HepG2 (cell line): ENCODE measurements around the gene STK32C. TPM values are rescaled to one million over a fixed set of nuclear protein-coding genes. Genes with fewer than 3 reads are reported as not detected.

Experiments
- E2F2 ChIP-seq: sonication (generic); formaldehyde crosslinking; IDR thresholded peaks from 2 replicates; pipeline ENCODE4 v1.4.0; 2020; ENCODE audit warnings: missing genetic modification reagents, borderline replicate concordance
- ISL2 ChIP-seq: sonication (generic); formaldehyde crosslinking; IDR thresholded peaks from 2 replicates; pipeline ENCODE4 v1.5.0; 2020; ENCODE audit warnings: missing genetic modification reagents
- KDM4B ChIP-seq: sonication (generic); formaldehyde crosslinking; IDR thresholded peaks from 2 replicates; pipeline ENCODE4 v1.4.0; 2020; ENCODE audit warnings: missing genetic modification reagents
- TGIF2 ChIP-seq: IDR thresholded peaks from 2 replicates; pipeline ENCODE4 v1.6.1; 2016; ENCODE audit warnings: control low read depth, missing compliant biosample characterization
- TP53 ChIP-seq: sonication (generic); formaldehyde crosslinking; conservative IDR thresholded peaks from 2 replicates; pipeline ENCODE4 v1.4.0; 2020; ENCODE audit warnings: missing genetic modification reagents
- ZBTB34 ChIP-seq: sonication (generic); formaldehyde crosslinking; IDR thresholded peaks from 2 replicates; pipeline ENCODE4 v1.8.0; 2022; ENCODE audit warnings: mild to moderate bottlenecking, missing genetic modification reagents
- ZNF292 ChIP-seq: sonication (generic); formaldehyde crosslinking; IDR thresholded peaks from 2 replicates; pipeline ENCODE4 v1.8.1; 2022; ENCODE audit warnings: mild to moderate bottlenecking, low read depth, missing genetic modification reagents, borderline replicate concordance
- ZNF550 ChIP-seq: sonication (generic); formaldehyde crosslinking; IDR thresholded peaks from 2 replicates; pipeline ENCODE4 v1.4.0; 2020; ENCODE audit warnings: mild to moderate bottlenecking, missing genetic modification reagents, borderline replicate concordance
- ZNF674 ChIP-seq: sonication (generic); formaldehyde crosslinking; IDR thresholded peaks from 2 replicates; pipeline ENCODE4 v1.5.0; 2020; ENCODE audit warnings: low read depth, mild to moderate bottlenecking, missing genetic modification reagents
- ZNF777 ChIP-seq: sonication (generic); formaldehyde crosslinking; IDR thresholded peaks from 2 replicates; pipeline ENCODE4 v1.4.0; 2020; ENCODE audit warnings: missing genetic modification reagents
- ZNF850 ChIP-seq: sonication (generic); formaldehyde crosslinking; conservative IDR thresholded peaks from 2 replicates; pipeline ENCODE4 v1.9.0; 2021; ENCODE audit warnings: mild to moderate bottlenecking, missing genetic modification reagents
- ZNF878 ChIP-seq: sonication (generic); formaldehyde crosslinking; IDR thresholded peaks from 2 replicates; pipeline ENCODE4 v1.8.1; 2023; ENCODE audit warnings: mild to moderate bottlenecking, missing genetic modification reagents, moderate library complexity
- polyA plus RNA-seq, 8 experiments: library from polyadenylated mRNA; depleted of rRNA in 3 of 8; stranded (reverse) in 7 of 8; unstranded in 1 of 8; fragments of >200 nt; fragmentation: Illumina TruSeq in 4 of 8; extraction: Trizol in 4 of 8; gene quantifications; 2 replicates each; pipeline versions ENCODE4 v1.2.1 to v1.2.3, GENCODE V29; 2011 to 2016; ENCODE audit warnings: low read depth in 4 of 8, missing spikeins in 1 of 8, mixed read lengths in 1 of 8; ENCODE audit not compliant: insufficient read depth in 1 of 8
- total RNA-seq, 5 experiments: library from RNA; depleted of rRNA; stranded (reverse); fragments of >200 nt; fragmentation: Illumina TruSeq; extraction: Trizol; gene quantifications; 2 replicates each; pipeline ENCODE4 v1.2.3, GENCODE V29; 2016; ENCODE audit warnings: low read depth in 1 of 5
- TF ChIP-seq, protein P1 (sequence below): IDR thresholded peaks from 2 replicates; pipeline ENCODE4 v1.6.1; 2016; ENCODE audit warnings: low read depth
- TF ChIP-seq, protein P2 (sequence below), 2 experiments: sonication (generic) in 1 of 2; formaldehyde crosslinking in 1 of 2; IDR thresholded peaks; 2 replicates each; pipeline versions ENCODE4 v1.6.1 to v1.9.0; 2014 to 2022; ENCODE audit warnings: antibody characterized with exemption in 1 of 2, borderline replicate concordance in 1 of 2, inconsistent platforms in 1 of 2, low read depth in 1 of 2, missing genetic modification reagents in 1 of 2

STK32C gene
- total and polyA plus RNA-seq, 2 of the 13 experiments (the other 11 are each of a cell fraction or from before 2014, with no cell fraction given) = 10.9 to 19.4 TPM

DNA sequence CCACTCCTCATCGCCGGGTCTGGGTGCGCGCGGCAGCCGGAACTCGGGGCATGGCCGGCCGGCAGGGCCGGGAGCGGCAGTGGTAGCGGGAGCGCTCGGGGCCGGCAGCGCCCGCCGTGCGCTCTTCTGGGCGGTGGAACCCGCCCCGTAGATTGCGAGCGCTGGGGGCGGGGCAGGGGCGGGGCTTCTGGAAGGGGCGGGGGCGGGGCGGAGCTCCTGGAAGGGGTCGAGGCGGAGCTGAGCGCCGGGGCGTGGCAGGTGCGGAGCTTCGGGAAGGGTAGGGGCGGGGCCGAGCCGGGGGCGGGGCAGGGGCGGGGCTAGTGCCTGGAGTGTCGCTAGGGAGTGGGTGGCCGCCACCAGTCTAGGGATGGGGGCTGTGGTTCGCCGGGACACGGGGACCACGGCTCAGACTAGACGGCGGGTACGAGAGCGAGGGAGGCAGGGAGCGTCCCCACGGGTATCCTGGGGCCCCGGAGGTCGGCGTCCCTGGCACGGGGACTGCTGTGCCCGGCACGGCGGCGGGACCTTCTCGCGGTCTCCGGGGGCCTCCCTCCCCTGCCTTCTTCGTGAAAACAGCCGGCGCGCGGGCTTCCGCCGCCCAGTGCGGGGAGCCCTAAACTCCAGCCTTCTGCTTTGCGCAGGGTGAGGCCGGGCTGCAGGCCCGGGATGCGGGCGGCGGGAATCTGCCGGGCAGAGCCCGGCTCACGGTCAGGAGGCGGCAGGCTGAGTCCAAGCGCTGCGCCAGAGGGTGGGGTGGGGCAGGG lies at the start of gene STK32C (continued):
- TF ChIP-seq E2F2 (no peak), ISL2 (CRISPR knock-in tag) (no peak), TGIF2 (CRISPR knock-in tag) (no peak), ZBTB34 (no peak), ZNF850 (CRISPR knock-in tag) (no peak), TP53 (no peak), ZNF878 (no peak), KDM4B (no peak), ZNF550 (CRISPR knock-in tag) (no peak), ZNF777 (CRISPR knock-in tag) (peak; percentile 89), ZNF292 (no peak), ZNF674 (CRISPR knock-in tag) (no peak)
- TF ChIP-seq, protein P1, sequence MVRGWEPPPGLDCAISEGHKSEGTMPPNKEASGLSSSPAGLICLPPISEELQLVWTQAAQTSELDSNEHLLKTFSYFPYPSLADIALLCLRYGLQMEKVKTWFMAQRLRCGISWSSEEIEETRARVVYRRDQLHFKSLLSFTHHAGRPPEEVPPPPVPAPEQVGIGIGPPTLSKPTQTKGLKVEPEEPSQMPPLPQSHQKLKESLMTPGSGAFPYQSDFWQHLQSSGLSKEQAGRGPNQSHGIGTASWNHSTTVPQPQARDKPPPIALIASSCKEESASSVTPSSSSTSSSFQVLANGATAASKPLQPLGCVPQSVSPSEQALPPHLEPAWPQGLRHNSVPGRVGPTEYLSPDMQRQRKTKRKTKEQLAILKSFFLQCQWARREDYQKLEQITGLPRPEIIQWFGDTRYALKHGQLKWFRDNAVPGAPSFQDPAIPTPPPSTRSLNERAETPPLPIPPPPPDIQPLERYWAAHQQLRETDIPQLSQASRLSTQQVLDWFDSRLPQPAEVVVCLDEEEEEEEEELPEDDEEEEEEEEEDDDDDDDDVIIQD (CRISPR knock-in tag) = no peak
- TF ChIP-seq, protein P2, sequence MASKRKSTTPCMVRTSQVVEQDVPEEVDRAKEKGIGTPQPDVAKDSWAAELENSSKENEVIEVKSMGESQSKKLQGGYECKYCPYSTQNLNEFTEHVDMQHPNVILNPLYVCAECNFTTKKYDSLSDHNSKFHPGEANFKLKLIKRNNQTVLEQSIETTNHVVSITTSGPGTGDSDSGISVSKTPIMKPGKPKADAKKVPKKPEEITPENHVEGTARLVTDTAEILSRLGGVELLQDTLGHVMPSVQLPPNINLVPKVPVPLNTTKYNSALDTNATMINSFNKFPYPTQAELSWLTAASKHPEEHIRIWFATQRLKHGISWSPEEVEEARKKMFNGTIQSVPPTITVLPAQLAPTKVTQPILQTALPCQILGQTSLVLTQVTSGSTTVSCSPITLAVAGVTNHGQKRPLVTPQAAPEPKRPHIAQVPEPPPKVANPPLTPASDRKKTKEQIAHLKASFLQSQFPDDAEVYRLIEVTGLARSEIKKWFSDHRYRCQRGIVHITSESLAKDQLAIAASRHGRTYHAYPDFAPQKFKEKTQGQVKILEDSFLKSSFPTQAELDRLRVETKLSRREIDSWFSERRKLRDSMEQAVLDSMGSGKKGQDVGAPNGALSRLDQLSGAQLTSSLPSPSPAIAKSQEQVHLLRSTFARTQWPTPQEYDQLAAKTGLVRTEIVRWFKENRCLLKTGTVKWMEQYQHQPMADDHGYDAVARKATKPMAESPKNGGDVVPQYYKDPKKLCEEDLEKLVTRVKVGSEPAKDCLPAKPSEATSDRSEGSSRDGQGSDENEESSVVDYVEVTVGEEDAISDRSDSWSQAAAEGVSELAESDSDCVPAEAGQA (IDR thresholded peaks at IDR 0.05; ENCODE audit: low read depth) = no peak
- TF ChIP-seq, protein P2 (CRISPR knock-in tag; IDR thresholded peaks at IDR 0.05; ENCODE audit: borderline replicate concordance) = no peak
